HEK293 (cell line): ENCODE measurements around the gene CHST5.

ENCODE experiments used
- CTCF ChIP-seq: fragments of 450-650 bp; formaldehyde crosslinking; IDR thresholded peaks from 2 replicates; pipeline ENCODE4 v1.5.1; 2016; ENCODE audit warnings: missing biosample characterization, missing genetic modification characterization
- EGR2 ChIP-seq: fragments of 450-650 bp; formaldehyde crosslinking; IDR thresholded peaks from 2 replicates; pipeline ENCODE4 v1.5.1; 2016; ENCODE audit warnings: low read depth, missing biosample characterization, missing genetic modification characterization
- IKZF3 ChIP-seq: fragments of 450-650 bp; IDR thresholded peaks from 2 replicates; pipeline ENCODE4 v1.5.0; 2018; ENCODE audit warnings: missing biosample characterization, mild to moderate bottlenecking, missing genetic modification characterization, moderate library complexity
- PRDM1 ChIP-seq: fragments of 450-650 bp; formaldehyde crosslinking; IDR thresholded peaks from 2 replicates; pipeline ENCODE4; 2016; ENCODE audit warnings: missing biosample characterization, missing genetic modification characterization
- PRDM4 ChIP-seq: fragments of 450-650 bp; formaldehyde crosslinking; IDR thresholded peaks from 2 replicates; pipeline ENCODE4 v1.5.1; 2017; ENCODE audit warnings: missing biosample characterization, missing genetic modification characterization
- SCRT1 ChIP-seq: fragments of 450-650 bp; formaldehyde crosslinking; IDR thresholded peaks from 2 replicates; pipeline ENCODE4 v1.5.1; 2016; ENCODE audit warnings: missing biosample characterization, missing genetic modification characterization, borderline replicate concordance
- SETDB1 ChIP-seq: IDR thresholded peaks from one replicate; pipeline ENCODE4 v1.6.1; 2017; ENCODE audit warnings: mild to moderate bottlenecking, low read length, moderate library complexity, mixed read lengths; ENCODE audit not compliant: insufficient read length
- ZNF132 ChIP-seq: fragments of 450-650 bp; formaldehyde crosslinking; IDR thresholded peaks from 2 replicates; pipeline ENCODE4 v1.5.1; 2017; ENCODE audit warnings: missing biosample characterization, missing genetic modification characterization, borderline replicate concordance
- ZNF174 ChIP-seq: fragments of 450-650 bp; formaldehyde crosslinking; IDR thresholded peaks from 2 replicates; pipeline ENCODE4 v1.5.0; 2017; ENCODE audit warnings: missing biosample characterization, mild to moderate bottlenecking, missing genetic modification characterization
- ZNF324 ChIP-seq: fragments of 450-650 bp; formaldehyde crosslinking; IDR thresholded peaks from 2 replicates; pipeline ENCODE4 v1.5.1; 2016; ENCODE audit warnings: missing biosample characterization, missing genetic modification characterization
- ZNF354C ChIP-seq: fragments of 450-650 bp; formaldehyde crosslinking; IDR thresholded peaks from 2 replicates; pipeline ENCODE4 v1.5.1; 2016; ENCODE audit warnings: missing biosample characterization, missing genetic modification characterization, low read depth, borderline replicate concordance
- ZNF366 ChIP-seq: fragments of 450-650 bp; formaldehyde crosslinking; conservative IDR thresholded peaks from 2 replicates; pipeline ENCODE4 v1.5.1; 2016; ENCODE audit warnings: missing biosample characterization, missing genetic modification characterization
- ZNF404 ChIP-seq: fragments of 450-650 bp; formaldehyde crosslinking; IDR thresholded peaks from 2 replicates; pipeline ENCODE4 v1.5.1; 2017; ENCODE audit warnings: missing biosample characterization, missing genetic modification characterization
- ZNF544 ChIP-seq: fragments of 450-650 bp; formaldehyde crosslinking; IDR thresholded peaks from 2 replicates; pipeline ENCODE4 v1.5.0; 2017; ENCODE audit warnings: missing biosample characterization, missing genetic modification characterization
- ZNF600 ChIP-seq: fragments of 450-650 bp; formaldehyde crosslinking; IDR thresholded peaks from 2 replicates; pipeline ENCODE4 v1.5.1; 2016; ENCODE audit warnings: missing biosample characterization, missing genetic modification characterization
- ZNF621 ChIP-seq: fragments of 450-650 bp; formaldehyde crosslinking; IDR thresholded peaks from 2 replicates; pipeline ENCODE4 v1.5.1; 2017; ENCODE audit warnings: missing biosample characterization, missing genetic modification characterization
- ZNF701 ChIP-seq: fragments of 450-650 bp; formaldehyde crosslinking; IDR thresholded peaks from 2 replicates; pipeline ENCODE4 v1.5.1; 2016; ENCODE audit warnings: missing biosample characterization, missing genetic modification characterization
- ZNF76 ChIP-seq: fragments of 450-650 bp; formaldehyde crosslinking; IDR thresholded peaks from 2 replicates; pipeline ENCODE4; 2016; ENCODE audit warnings: low read depth, missing biosample characterization, missing genetic modification characterization, borderline replicate concordance
- ZSCAN23 ChIP-seq: fragments of 450-650 bp; formaldehyde crosslinking; IDR thresholded peaks from 2 replicates; pipeline ENCODE4 v1.5.1; 2016; ENCODE audit warnings: missing biosample characterization, missing genetic modification characterization
- TF ChIP-seq, protein P1 (sequence below): fragments of 450-650 bp; formaldehyde crosslinking; IDR thresholded peaks from 2 replicates; pipeline ENCODE4 v1.5.1; 2016; ENCODE audit warnings: missing biosample characterization, missing genetic modification characterization, borderline replicate concordance
- TF ChIP-seq, protein P2 (sequence below): fragments of 450-650 bp; formaldehyde crosslinking; IDR thresholded peaks from 2 replicates; pipeline ENCODE4 v1.5.1; 2016; ENCODE audit warnings: missing biosample characterization, missing genetic modification characterization
- TF ChIP-seq, protein P3 (sequence below): fragments of 450-650 bp; formaldehyde crosslinking; IDR thresholded peaks from 2 replicates; pipeline ENCODE4 v1.5.1; 2016; ENCODE audit warnings: missing biosample characterization, missing genetic modification characterization

Gene CHST5

DNA sequence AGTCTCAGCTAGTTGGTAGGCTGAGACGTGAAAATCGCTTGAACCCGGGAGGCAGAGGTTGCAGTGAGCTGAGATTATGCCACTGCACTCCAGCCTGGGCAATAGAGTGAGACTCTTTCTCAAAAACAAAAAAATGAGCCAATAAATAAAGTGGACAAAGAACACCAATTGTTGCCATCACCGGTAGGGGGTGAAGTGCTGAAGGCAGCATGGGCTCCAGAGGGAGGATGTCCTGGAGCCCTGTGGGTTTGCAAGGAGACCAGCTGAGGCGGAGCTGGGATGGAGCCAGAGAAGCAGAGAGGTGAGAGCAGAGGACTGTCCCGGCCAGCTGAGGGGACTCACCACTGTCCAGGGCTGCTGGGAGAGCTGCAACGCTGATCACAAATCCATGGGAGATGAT lies 54.4 kb downstream of the CHST5 start (continued):
- TF ChIP-seq CTCF (0 out of 2 replicates have a peak, but pooled peaks have one; percentile 39), ZNF354C (tag by site-specific recombination) (no peak), ZNF324 (tag by site-specific recombination) (no peak), ZNF544 (tag by site-specific recombination) (no peak), SETDB1 (no peak), ZNF366 (no peak), SCRT1 (no peak), ZNF701 (tag by site-specific recombination) (no peak), EGR2 (tag by site-specific recombination) (no peak), ZNF600 (tag by site-specific recombination) (0 out of 2 replicates have a peak, but pooled peaks have one; percentile 16), ZNF76 (no peak), IKZF3 (tag by site-specific recombination) (no peak), ZSCAN23 (tag by site-specific recombination) (no peak), PRDM4 (tag by site-specific recombination) (no peak), ZNF621 (no peak), PRDM1 (no peak), ZNF404 (tag by site-specific recombination) (no peak), ZNF174 (tag by site-specific recombination) (no peak), ZNF132 (tag by site-specific recombination) (no peak)
- TF ChIP-seq, protein P1, sequence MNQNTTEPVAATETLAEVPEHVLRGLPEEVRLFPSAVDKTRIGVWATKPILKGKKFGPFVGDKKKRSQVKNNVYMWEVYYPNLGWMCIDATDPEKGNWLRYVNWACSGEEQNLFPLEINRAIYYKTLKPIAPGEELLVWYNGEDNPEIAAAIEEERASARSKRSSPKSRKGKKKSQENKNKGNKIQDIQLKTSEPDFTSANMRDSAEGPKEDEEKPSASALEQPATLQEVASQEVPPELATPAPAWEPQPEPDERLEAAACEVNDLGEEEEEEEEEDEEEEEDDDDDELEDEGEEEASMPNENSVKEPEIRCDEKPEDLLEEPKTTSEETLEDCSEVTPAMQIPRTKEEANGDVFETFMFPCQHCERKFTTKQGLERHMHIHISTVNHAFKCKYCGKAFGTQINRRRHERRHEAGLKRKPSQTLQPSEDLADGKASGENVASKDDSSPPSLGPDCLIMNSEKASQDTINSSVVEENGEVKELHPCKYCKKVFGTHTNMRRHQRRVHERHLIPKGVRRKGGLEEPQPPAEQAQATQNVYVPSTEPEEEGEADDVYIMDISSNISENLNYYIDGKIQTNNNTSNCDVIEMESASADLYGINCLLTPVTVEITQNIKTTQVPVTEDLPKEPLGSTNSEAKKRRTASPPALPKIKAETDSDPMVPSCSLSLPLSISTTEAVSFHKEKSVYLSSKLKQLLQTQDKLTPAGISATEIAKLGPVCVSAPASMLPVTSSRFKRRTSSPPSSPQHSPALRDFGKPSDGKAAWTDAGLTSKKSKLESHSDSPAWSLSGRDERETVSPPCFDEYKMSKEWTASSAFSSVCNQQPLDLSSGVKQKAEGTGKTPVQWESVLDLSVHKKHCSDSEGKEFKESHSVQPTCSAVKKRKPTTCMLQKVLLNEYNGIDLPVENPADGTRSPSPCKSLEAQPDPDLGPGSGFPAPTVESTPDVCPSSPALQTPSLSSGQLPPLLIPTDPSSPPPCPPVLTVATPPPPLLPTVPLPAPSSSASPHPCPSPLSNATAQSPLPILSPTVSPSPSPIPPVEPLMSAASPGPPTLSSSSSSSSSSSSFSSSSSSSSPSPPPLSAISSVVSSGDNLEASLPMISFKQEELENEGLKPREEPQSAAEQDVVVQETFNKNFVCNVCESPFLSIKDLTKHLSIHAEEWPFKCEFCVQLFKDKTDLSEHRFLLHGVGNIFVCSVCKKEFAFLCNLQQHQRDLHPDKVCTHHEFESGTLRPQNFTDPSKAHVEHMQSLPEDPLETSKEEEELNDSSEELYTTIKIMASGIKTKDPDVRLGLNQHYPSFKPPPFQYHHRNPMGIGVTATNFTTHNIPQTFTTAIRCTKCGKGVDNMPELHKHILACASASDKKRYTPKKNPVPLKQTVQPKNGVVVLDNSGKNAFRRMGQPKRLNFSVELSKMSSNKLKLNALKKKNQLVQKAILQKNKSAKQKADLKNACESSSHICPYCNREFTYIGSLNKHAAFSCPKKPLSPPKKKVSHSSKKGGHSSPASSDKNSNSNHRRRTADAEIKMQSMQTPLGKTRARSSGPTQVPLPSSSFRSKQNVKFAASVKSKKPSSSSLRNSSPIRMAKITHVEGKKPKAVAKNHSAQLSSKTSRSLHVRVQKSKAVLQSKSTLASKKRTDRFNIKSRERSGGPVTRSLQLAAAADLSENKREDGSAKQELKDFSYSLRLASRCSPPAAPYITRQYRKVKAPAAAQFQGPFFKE (tag by site-specific recombination), result no peak
- TF ChIP-seq, protein P2, sequence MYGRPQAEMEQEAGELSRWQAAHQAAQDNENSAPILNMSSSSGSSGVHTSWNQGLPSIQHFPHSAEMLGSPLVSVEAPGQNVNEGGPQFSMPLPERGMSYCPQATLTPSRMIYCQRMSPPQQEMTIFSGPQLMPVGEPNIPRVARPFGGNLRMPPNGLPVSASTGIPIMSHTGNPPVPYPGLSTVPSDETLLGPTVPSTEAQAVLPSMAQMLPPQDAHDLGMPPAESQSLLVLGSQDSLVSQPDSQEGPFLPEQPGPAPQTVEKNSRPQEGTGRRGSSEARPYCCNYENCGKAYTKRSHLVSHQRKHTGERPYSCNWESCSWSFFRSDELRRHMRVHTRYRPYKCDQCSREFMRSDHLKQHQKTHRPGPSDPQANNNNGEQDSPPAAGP (tag by site-specific recombination), result no peak
- TF ChIP-seq, protein P3, sequence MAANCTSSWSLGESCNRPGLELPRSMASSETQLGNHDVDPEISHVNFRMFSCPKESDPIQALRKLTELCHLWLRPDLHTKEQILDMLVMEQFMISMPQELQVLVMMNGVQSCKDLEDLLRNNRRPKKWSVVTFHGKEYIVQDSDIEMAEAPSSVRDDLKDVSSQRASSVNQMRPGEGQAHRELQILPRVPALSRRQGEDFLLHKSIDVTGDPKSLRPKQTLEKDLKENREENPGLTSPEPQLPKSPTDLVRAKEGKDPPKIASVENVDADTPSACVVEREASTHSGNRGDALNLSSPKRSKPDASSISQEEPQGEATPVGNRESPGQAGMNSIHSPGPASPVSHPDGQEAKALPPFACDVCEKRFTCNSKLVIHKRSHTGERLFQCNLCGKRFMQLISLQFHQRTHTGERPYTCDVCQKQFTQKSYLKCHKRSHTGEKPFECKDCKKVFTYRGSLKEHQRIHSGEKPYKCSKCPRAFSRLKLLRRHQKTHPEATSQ (tag by site-specific recombination), result no peak
